NCI-H510A treated with DMSO at 0.1 percent for 48 hours (cell line): ENCODE data around the gene PLD4.

Experiments
- DNase-seq: peaks from one replicate; lab custom pipeline; 2025; lab: John Stamatoyannopoulos, UW

Gene PLD4

DNA sequence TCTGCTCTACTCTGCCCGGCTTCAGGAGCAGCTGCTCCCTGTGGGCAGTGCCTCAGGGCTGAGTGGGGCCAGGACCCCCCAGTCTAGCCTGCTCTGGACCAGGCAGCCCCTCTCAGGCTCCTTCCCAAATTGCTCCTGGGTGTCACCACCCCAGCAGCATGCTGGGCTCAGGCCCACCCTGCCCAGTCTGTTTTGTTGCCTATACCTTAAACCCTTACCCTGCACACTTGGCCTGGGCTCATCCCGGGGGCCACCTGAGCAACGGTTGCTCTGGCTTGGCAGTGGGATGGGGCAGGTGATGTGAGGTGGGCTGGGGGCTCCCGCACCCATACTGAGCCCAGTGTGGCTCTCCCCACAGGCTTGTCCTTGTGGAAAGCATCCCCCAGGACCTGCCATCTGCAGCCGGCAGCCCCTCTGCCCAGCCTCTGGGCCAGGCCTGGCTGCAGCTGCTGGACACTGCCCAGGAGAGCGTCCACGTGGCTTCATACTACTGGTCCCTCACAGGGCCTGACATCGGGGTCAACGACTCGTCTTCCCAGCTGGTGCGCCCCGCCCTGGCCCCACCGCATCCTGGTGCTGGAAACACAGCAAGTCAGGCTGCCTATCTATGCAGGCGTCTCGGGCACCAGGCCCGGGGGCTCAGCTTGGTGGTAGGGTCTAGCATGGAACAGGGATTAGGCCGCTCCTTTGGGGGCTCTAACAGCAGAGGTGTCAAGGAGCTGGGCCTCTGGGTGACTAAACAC is 3.9 kb downstream of the PLD4 start:
- no peak for DNase-seq

GRCh38 chr14:104929268-104930230 is 4.9 kb downstream of the PLD4 start:
- no peak for DNase-seq

GRCh38 chr14:104930526-104931303 is 6.0 kb downstream of the PLD4 start:
- DNase-seq, result no peak

GRCh38 chr14:104931304-104931770 is 6.7 kb downstream of the PLD4 start:
- no peak for DNase-seq

DNA sequence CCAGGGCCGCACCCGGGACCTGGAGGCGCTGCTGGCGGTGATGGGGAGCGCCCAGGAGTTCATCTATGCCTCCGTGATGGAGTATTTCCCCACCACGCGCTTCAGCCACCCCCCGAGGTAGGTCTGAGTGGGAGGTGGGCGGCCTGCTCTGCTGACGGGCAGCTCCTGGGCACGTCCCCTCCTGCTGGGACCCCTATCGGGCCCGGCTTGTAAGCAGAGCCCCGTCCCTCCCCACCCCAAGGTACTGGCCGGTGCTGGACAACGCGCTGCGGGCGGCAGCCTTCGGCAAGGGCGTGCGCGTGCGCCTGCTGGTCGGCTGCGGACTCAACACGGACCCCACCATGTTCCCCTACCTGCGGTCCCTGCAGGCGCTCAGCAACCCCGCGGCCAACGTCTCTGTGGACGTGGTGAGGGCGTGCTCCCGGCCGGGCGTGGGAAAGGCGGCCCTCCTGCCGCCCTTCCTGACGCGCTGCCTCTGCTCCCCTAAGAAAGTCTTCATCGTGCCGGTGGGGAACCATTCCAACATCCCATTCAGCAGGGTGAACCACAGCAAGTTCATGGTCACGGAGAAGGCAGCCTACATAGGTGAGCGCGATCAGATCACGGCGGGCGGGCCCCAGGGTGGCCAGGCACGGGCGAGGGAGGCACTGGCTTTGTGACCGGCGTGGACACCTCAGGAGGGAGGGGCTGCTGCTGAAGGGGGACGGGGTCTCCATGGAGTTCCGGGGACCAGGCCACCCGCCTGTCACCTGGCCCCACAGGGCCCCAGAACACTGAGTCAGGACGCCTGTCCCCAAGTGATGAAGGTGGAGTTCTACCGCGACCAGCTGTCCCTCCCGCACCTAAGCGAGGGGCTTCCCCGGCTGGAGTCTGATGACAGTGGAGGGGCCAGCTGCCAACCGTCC is 7.3 kb downstream of the PLD4 start:
- DNase-seq, result no peak

DNA sequence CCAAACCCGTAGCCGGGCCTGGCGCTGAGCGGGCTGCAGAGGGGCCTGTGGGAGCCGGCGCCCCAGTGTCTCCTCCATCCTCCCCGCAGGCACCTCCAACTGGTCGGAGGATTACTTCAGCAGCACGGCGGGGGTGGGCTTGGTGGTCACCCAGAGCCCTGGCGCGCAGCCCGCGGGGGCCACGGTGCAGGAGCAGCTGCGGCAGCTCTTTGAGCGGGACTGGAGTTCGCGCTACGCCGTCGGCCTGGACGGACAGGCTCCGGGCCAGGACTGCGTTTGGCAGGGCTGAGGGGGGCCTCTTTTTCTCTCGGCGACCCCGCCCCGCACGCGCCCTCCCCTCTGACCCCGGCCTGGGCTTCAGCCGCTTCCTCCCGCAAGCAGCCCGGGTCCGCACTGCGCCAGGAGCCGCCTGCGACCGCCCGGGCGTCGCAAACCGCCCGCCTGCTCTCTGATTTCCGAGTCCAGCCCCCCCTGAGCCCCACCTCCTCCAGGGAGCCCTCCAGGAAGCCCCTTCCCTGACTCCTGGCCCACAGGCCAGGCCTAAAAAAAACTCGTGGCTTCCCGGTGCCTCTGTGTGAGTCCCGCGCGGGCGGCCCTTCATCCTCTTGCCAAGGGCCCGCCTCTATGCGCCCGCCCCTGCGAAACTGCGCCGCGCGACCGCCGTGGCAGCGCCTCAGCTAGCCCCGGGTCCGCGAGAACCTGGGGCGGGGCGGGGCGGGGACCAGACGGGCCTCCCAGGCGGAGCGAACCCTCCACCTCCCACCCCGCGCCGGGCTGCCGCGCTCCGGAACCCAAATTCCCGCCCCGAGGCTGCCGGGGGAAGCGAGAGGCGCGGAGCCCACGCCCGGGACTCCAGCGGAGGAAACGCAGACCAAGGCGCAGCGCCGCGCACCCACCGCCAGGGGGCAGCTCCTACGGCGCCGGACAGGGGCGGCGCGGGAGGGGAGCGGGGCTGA is 8.3 kb downstream of the PLD4 start:
- no peak for DNase-seq

DNA sequence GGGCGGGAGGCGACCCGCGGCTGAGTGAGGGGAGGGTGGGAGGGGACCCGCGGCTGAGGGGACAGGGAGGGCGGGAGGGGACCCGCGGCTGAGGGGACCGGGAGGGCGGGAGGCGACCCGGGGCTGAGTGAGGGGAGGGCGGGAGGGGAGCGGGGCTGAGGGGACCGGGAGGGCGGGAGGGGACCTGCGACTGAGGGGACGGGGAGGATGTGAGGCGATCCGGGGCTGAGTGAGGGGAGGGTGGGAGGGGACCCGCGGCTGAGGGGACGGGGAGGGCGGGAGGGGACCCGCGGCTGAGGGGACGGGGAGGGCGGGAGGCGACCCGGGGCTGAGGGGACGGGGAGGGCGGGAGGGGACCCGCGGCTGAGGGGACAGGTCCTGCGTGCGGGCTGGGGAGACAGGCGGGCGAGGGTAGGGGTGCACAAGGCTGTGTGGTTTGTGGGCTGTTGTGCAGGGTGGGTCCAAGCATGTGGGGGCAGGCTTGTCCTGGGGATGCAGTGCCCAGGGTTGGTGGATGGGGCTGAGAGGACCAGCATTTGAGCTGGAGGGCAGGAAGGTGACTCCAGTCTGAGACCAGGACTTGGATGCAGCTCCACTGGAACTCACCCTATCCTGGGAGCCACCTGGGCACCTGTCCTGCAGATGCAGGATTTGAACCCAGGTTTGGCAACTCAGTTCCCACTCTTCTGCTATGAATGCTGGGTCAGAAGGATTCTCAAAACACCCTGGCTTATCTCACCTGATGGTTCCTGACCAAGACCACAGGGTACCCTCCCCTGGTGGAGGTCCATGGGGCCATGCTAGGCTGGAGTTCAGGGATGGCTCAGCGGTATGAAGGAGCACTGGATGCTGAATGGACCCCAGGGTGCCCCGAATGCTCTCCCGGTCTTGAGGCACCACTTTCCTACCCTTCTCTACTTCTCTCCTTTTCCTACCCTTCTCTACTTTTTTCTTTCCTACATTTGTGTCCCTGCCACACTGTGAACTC is 9.4 kb downstream of the PLD4 start:
- no peak for DNase-seq

DNA sequence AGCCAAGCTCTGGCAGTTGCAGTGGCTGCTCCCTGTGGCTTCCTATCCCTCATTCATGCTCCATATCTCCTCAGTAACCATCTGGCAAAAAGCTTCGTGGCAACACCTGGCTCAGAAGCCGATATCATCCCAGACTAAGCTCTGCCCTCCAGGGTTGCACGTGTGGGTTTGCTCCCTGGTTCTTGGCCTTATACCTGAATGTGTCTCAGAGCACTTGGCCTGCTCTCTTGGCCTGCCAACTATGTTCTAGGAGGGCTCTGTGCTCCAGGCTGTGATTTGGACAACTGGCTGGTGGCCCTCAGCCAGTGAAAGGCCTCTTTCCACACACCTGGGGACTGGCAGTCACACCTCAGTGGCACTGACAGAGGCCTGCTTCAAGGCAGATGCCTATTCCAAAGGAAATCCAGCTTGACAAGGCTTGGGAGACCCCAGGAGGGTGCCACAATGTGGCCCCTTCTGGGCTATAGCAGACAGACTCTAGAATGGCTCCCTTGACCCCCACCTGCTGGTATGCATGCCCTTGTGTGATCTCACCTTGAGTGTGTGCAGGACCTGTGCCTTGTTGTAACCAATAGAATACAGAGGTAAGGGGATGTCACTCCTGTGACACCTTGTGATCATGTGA is 10.5 kb downstream of the PLD4 start:
- no peak for DNase-seq

DNA sequence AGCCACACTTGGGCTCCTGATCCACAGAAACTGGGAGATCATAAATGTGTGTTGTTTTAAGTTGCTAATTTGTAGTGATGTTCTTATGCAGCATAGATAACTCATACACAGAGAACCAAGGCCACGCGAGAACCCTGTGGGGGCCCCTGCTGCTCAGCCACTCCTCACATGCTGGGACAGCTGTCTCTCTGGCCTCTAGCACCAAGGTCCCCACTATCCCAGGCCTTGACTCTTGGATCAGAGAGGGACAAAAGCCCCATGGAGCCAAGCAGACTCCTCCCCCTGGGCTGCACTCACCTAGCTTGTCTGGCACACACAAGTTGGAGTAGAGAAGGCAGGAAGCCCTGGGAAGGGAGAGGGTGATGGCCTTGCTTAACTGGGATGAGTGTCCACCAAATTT is 11.3 kb downstream of the PLD4 start:
- DNase-seq, result no peak

GRCh38 chr14:104936361-104937155 is 11.9 kb downstream of the PLD4 start:
- DNase-seq, result no peak

DNA sequence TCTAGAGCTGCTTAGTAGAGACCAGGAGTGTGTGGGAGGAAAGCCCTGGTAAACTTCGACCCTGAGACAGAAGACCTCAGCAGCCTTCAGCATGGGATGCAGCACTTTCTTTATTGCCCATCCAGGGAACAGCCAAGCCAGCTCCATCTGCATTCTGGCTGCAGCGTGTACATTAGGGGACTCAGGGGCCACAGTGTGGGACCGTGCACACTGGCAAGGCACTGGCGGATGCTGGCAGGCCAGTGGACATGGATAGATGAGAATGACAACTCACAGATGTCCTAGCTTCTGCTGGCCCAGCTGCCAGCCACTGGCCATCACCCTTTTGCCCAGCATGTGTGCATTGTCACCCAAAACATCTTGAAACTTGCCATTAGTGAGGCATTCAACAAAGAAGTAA is 12.5 kb downstream of the PLD4 start:
- DNase-seq, result no peak

DNA sequence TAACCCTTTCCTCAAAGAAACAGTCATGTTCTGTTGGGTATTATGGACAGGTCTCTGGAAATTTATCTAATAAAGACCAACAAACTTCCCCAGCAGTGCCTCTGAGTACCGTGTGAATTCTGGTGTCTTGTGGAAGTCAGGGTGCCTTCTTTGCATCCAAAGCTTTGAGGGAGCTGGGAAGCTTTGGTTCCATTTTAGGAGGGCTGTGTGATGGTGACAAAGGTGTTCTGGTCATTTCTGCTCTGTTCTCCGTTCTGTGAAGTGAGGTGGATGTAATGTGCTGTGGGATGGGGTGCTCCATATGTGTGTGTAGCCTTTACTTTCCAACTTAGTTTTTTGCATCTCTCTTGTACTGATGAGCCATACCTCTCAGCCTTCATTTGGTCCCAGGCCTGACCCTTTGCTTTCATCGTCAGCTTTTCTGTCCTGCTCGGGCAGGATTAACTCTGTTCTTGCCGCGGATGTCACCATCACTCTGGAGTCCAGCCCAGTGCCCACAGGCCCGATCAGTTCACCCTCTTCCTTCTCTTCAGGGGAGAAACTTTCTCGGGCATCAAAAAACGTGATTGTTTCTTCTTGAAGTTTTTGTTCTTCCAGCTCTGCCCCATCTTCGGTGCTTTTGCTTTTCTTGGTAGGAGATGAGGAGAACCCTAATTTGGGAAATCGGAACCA is 13.2 kb downstream of the PLD4 start:
- DNase-seq, result no peak

- DNase-seq, result no peak
Observed at GRCh38 chr14:104938436-104938835, 13.8 kb downstream of the PLD4 start.

DNA sequence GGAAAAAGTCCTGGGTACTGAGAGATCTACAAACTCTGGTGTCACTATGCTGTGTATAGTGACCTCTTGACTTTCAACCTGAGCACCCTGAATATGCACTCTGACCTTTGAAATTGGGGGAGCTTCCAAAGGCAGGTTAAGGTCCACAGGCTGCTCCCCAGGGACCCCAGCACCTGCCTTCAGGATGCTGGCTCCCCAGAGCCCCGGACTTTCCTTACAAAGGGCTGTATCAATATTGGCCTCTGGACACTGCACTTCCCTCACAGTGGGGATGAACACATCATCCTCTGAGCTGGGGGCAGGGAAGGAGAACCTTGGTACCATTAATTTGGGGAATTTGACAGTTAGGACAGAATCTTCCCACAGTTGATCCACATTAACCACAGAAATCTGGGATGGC is 14.3 kb downstream of the PLD4 start:
- no peak for DNase-seq

- DNase-seq, result no peak
Observed at GRCh38 chr14:104939666-104940410, 15.2 kb downstream of the PLD4 start.

GRCh38 chr14:104940526-104941150 is 16.0 kb downstream of the PLD4 start:
- DNase-seq, result no peak
